NCI-H1436 (cell line): ENCODE measurements around the gene XRCC5.
"Not testable (repeated sequence)": the region's sequence is repeated elsewhere in the genome, so short reads cannot be mapped to it uniquely, and the experiment has no call there.

Source experiments
- DNase-seq: peaks from one replicate; lab custom pipeline; 2025; lab: John Stamatoyannopoulos, UW

The XRCC5 gene

DNA sequence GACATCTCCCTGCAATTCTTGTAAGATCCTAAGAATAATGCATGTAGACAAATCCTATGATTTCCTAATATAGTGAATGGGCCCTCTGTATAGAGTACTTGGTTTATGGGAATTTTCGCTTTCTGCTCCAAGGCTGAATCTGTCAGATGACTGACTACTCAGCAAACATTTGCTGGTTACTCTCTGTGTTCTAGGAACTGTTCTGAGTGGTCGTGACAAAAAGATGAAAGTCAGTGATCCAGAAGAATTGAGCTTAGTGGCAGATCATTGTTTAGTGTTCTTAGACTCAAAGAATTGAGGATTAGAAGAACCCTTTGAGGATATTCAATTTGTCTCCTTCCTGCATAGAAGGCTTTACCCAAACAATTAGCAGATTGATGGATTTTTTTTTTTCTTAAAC, 10.0 kb downstream of the XRCC5 start:
- DNase-seq, result no peak

DNA sequence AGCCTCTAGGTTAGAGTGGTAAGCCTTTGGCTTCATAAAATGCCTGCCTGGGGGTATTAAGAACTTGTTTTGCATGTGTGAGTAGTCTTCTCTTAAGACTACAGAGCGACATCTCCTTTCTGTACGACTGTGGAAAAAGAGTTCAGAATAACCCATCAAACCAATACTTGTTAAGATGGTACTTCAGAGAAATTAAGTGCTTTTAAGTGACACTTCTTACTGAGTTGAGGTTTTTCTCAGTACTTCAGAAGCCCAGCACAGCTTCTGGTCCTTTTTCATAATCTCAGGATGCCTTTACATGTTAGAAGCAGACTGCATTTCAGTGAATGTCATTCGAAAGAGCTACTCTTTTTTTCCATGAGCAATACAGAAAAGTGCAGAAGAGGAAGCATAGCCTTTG, 10.8 kb downstream of the XRCC5 start:
- DNase-seq, result no peak

DNA sequence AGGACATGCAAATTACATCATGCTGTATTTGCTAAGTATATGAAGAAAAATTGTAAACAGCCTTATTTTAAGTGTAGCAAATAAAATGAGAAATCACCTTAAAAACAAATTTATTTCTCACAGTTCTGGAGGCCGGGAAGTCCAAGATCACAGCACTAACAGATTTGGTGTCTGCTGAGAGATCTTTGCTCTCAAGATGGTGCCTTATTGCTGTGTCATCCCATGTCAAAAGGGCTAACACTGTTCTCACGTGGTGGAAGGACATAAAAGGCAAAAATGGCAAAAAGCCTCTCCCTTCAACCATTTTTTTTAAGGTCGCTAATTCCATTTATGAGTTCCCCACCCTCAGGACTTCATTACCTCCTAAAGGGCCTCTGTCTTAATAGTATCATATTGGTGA, 12.1 kb downstream of the XRCC5 start:
- no peak for DNase-seq

DNA sequence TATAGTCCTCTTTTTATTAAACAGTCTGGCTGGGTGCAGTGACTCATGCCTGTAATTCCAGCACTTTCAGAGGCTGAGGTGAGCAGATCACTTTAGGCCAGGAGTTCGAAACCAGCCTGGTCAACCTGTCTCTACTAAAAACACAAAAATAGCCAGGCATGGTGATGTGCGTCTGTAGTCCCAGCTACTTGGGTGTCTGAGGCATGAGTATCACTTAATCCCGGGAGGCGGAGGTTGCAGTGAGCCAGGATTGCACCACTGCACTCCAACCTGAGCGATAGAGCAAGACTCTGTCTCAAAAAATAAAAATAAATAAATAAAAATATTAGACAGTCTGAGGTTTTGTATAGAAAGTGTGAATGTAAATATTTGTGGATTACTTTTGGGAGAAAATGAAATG, 17.8 kb downstream of the XRCC5 start:
- DNase-seq, result no peak

DNA sequence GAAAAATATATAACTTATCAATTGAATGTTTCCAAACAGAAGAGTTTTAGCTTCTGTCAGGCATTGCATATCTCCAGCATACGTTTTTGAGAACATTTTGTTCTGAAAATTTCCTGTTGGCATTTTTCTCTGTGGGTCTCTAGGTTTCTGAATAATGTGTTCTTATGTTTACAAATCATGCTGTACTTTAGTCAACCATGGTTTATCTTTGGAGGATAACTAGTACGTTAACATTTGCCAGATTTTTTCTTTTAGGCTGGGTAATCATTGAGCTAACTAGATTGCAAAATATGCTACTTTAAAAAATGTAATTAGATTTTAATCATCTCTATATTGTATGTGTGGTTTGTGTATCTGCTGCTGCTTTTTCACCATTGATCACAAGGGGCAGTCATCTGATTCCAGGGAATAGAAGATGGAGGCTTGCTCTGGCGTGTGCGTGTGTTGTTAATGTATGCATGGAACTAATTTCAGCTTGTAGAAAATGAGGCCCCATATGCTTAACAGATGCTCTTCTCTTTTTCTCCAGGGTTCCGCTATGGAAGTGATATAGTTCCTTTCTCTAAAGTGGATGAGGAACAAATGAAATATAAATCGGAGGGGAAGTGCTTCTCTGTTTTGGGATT, 21.3 kb downstream of the XRCC5 start:
- no peak for DNase-seq

DNA sequence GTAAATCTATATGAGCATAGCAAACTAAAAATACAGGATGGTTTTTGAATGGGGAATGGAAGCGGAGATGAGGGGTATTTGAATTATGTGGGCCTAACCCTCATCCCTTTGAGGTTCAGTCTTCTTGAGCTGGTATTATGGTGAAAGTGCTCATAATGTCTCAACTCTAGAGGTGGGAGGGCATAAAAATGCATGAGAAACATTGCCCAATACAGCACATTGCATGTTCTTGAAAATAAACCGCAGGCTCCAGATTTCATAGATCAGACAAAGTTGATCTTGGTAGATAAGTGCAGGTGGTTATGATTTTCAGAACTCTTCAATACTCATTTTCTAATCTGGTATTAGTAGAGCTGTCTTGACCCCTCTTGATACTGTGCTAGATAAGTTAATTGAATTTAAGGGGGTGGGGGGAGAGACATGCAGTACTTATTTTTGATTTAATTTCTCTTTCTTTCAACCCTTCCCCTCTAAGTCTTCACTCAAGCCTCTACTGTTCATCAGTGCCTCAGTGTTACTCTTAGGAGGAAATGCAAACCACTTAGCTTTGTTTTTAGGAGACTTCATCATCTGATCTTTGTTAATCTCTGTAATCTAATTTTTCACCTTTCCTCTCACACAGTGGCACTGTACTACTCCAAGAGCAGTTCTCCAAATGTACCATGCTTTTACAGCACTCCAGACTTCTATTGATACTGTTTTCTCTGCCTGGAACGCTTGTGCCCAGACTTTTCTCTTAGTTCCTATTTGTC, 22.2 kb downstream of the XRCC5 start:
- no peak for DNase-seq

DNA sequence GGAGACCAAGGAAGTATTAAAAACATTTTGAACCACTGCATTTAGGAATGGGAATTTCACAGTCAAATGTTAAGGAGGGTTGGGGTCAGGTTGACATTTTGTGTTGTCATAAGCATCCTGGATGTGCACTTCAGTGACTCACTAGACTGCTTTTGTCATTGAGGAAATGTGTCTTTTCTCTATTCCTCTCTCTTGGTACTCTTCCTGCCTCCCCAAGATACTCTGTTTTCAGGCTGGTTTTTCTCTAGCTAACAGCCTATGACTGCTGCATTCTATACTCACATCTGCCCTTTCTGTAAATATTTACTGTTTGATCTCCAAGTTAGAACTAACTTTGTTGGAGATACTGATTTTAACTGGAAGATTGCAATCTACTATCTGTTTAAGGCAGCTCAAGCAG, 23.4 kb downstream of the XRCC5 start:
- DNase-seq, result no peak

DNA sequence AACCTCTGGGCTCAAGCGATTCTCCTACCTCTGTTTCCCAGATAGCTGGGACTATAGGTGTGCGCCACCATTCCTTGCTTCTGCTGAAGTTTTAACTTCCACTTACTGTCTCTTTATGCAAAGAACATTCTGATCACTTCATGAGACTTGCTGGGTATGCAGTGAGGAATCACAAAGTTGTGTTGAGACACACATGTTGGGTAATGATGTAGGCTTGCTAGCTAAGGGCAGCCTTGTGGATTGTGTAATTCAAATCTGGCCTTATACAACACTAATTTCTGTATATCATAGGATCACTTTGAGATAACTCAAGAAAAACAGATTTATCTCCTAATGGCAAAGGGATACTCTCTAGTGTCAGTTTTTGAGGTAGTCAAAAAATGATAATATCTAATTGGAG, 24.2 kb downstream of the XRCC5 start:
- DNase-seq, result no peak

DNA sequence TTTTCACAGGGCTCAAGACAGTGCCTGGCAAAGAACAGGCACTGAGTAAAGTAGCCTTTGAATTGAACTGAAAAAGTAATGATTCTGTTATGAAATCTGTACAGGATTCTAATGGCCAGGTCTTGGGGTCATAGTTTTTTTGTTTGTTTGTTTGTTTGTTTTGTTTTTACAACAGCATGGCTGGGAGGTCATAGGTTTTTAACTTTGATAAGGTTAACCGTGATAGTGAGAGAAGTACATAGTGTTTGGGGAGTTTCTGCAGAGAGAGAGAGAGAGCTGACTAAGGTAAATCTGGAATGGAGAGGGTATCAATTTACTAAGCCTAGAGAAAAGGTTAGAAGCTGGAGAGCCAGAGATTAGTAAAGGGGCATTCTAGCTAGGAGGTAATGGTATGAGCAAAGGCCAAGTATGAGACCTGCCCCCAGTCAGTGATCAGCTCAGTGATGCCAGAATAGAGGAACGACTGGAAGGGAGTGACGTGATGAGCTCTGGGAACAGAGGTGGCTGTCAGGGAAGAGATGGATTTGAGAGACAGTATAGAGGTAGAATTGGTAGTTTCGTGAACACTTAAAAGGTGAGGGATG, 25.9 kb downstream of the XRCC5 start:
- DNase-seq, result no peak

DNA sequence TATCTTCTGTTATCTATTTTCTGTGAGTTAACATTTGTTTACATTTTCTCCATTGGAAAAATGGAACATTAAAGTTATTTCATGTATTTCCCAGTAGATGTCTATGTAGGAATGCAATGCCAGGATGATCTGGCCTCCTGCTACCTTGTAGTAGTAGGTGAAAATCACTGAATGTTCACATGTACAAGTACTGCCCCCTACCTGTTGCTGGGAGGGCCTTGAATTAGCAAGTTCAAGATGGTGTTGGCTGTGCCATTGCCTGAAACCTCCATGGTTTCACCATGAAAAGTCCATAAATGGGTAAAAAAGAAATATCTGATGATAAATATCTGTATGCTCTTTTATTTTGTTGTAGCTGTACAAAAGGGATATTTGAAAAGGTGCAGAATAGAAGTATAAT, 30.7 kb downstream of the XRCC5 start:
- no peak for DNase-seq

DNA sequence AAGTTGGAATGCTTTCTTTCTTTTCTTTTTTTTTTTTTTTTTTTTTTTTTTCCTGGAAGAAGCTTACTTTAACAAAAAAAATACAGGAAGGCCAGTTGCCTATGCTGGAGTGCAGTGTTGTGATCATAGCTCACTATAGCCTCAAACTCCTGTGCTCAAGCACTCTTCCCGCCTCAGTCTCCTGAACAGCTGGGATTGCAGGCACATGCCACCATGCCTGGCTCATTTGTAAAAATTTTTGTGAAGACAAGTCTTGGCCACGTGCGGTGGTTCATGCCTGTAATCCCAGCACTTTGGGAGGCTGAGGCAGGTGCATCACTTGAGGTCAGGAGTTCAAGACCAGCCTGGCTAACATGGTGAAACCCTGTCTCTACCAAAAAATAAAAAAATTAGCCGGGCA, 32.4 kb downstream of the XRCC5 start:
- DNase-seq, result not testable (repeated sequence)

DNA sequence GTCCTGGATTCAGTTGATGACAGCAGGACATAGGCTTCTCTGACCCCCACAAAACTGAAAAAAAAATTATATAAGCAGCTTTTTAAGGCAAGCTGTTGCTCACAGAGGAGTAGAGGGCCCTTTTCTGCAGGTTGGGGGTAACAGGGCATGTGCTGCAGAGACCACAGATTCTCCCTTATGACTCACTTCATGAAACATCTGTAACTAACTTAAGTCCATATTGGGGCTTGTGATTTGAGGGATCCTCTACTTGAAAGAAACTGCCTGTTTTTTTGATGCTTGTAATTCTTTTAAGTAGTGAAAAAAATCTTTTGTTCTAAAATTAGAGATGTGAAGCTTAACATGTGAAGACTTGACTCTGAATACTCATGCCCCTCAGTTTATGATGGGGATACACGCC, 33.4 kb downstream of the XRCC5 start:
- DNase-seq, result no peak

DNA sequence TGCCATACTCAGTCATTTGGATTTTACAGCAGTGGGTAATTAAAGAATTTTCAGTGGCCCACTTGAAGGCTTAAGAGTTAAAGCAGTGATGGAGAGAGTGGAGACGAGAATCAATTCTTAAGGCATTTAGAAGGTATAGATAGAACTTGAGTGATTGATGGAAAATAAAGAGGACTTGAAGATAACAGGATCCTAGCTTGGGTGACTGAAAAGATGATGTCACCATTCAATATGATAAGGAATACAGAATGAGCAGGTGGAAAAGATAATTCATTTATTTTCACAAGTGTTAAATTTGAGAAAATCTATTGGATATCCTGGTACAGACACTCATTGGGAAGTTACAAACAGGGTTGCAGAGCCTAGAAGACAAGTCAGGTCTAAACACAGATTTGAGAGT, 35.2 kb downstream of the XRCC5 start:
- no peak for DNase-seq

DNA sequence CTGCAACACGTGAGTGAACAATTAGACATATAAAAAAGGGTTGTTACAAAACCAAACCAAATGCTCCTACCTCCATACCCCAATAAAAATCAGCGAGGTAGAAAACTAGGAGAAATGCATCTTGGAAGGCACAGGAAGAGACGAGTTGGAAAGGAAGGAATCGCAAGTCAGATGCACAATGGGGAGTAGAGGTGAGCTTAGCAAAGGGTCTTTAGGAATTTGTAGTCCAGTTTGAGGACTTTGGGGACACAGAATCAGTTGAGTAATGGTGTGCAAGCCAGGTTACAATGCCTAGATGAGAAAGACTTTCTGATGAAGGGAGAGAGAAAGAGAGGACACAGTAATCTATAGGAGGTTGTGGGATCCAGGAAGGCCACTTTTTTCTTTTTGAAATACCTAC, 35.7 kb downstream of the XRCC5 start:
- no peak for DNase-seq

DNA sequence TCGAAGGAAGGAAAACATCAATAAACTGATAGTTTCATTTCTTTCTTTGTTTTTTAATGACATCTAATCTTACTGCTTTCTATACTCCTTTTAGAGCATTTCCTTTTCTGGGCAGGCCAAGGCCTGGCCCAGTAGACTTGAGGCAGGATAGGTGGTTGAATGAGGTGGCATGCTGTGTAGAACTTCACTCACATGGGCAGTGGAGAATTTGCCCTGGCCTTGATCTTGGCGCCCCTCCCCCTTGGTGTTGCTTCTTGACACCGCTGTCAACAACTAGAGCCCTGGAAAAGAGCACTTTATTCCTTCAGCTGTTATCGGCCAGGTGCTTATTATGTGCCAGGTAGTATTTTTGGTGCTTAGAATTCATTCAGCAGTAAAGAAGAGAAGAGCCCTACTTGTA, 37.4 kb downstream of the XRCC5 start:
- no peak for DNase-seq

DNA sequence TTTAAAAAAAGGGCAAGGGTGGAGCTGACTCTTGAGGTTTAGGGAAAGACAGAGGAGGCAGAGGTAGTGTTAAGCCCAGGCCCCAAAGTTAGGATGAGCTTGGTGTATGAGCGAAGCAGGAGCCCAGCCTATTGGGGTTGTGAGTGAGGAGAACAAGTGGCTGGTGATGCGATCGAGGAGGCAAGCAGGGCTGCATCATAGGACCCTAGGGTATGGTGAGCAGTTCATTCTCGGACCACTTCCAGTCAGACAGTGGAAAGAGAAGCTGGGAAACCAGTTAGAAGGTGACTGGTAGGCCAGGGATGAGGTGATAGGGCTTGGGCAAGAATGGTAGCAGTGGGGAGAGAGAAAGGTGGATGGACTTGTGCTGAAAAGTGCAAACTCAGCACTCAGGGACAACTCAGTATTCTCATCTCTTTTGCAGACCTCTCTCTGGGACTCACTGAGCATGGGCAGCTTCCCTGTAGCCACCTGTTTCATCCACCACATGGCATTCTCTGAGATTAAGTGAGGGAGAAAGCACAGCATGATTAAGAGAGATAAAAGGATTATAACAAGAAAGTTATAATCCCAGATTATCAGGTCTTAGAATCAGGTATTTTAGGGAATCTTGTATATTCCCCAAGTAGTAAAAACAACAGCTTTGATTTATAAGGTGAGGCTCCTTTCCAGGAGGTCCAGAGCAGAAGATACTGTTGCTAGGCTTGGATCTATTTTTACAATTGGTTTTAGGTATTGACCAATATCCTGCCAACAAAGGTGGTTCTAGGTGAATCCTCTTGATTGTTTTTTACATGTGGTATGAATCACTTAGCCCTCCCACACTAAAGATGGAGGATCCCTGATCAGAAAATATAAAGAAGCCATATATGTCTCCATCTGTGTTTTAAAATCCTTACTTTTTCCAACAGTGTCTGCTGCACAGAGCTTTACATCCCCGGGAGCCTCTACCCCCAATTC, 38.3 kb downstream of the XRCC5 start:
- DNase-seq, result no peak

DNA sequence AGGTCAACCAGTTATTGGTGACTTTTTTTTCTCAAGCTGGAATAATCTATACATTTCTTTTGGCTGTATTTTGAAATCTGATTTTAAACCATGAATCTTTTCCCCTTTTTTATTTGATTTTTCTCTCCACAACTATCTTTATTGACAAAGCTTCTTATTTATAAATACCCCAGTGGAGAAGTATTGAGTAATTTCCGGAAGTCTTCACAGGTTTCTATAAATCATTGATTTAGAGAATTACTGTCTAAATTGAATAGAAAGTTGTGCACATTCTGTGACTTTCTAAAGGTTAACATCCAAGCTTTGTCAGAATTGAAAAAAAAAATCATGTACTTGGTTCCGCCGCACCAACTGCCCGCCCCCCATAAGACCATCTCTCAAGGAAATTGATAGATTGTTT, 39.8 kb downstream of the XRCC5 start:
- DNase-seq, result no peak

DNA sequence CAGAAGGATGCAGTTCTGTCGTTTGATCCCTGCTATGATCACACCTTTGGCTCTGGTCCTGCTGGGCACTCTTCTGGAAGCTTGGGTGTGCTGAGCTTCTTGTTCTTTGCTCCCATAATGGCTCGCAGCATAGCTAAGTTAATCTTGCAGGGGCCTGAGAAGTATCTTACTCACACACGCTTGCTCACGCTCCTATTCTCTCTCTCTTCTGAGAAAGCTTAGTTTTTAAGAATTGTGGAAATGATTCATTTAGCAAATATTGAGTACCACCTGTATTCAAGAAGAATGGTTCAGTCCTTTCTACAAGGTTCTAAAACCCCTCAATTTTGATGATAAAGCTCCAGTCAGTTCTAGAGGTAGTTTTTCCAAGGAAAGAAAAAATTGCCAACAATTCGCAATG, 40.6 kb downstream of the XRCC5 start:
- no peak for DNase-seq

DNA sequence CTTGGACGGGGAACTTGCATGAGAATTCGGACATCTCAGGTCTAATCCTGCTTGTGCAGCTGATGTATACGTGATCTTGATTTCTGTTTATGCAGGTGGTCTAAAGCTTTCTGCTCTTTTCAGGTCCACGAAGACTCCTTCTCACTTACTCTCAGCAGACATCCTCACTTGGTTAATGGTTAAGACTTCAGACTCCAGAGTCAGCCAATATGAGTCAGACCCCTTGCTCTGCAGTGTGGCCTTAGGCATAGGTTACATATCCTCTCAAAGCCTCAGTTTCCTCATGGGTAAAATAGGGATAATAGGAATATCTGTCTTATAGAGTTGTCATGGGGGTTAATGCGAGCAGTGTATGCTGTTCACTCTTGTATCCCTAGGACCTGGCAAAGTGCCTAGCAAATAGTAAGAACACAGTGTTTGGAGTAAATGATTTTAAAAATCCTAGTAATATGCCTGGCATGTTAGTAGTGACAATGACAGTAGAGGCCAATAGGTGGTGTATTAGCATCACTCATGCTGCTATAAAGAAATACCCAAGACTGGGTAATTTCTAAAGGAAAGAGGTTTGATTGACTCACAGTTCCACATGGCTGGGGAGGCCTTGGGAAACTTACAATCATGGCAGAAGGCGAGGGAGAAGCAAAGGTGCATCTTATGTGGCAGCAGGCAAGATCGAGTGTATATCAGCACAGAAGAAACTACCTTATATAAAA, 42.3 kb downstream of the XRCC5 start:
- no peak for DNase-seq

DNA sequence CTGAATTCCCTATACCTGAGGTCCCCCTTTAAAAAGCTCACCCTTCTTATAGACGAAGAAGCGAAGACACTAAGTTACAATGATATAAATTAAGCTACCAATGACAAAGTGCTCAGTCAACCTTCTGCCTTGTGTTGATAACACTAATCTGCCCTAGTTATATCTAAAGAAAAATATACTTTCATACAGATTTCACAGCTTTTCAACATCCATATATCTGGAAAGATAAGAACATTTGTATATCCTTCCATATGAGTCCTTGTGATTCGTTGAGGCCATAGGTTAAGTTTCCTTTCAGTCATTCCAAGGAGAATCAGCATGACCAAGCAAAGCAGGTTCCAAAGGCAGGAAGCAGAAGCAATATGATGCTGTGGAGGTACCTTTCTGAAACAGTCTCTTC, 46.8 kb downstream of the XRCC5 start:
- no peak for DNase-seq

DNA sequence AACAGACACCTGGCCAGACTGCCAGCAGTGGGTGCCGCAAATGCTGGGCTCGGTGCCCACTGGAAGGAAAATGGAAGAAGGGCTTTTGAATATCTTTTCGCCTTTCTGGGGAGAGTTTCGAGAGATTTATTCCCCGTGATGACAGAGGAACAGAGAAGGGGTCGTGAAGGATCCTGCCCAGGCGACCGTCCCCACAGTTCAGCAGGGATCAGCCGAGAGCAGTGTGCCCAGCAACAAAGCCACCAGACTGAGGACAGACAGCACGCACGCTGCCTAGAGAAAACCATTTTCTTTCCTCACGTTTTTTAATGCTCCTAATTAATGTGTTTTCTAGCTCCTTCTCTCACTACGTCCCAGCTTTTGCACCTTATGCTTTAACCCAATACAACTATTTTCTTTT, 47.7 kb downstream of the XRCC5 start:
- DNase-seq, result no peak

DNA sequence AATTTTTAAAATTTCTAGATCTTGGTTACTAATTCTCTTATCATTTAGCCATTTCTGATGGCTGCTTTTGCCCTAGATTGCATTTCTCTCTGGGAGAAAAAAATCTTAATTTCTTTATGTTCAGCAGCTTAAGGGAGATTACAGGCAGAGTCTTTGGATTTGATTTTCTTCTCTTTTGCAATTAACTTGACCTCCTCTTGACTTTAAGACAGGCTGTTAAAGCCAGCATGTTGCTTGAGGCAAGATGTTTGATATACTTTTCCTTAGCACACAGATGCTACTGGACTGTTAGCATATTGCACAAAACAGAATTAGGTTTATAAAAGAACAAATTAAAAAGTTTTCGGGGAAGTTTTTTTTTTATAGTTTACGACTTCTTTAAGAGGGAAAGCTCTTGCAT, 50.0 kb downstream of the XRCC5 start:
- DNase-seq, result no peak
